OCI-LY1 (cell line): ENCODE results near the gene PPP1R17.

Experiments used
- EZH2 ChIP-seq: fragments of 200-600 bp; sonication (generic), shearing (Covaris generic); IDR thresholded peaks from 2 replicates; pipeline ENCODE4 v1.8.0; 2017; ENCODE audit warnings: borderline replicate concordance, mixed run types, mild to moderate bottlenecking, antibody characterized with exemption, low read length, moderate library complexity, mixed read lengths
- TF ChIP-seq, protein P1 (sequence below): fragments of 200-600 bp; sonication (generic), shearing (Covaris generic); IDR thresholded peaks from 2 replicates; pipeline ENCODE4 v1.5.1; 2017; ENCODE audit warnings: mild to moderate bottlenecking, antibody characterized with exemption, low read length, moderate library complexity, mixed read lengths

DNA sequence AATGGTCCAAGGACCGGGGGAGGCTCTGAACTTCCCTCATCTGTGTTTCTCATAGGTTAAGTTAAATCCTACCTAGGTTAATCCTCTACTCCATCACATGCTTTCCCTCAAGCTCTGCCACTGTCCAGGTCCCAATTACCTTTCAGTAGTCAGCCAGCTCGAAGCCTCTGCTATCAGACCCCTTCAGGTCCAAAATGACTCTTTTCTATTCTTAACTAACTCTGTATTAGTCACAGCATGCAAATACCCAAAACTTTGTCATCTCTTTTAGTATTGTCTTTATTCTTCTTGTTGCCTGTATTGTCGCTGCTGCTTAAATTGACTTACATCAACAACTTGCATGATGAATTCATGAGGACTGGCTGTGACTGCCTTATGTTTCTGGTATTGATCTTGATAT is 15.3 kb downstream of the PPP1R17 start:
- TF ChIP-seq, protein P1, sequence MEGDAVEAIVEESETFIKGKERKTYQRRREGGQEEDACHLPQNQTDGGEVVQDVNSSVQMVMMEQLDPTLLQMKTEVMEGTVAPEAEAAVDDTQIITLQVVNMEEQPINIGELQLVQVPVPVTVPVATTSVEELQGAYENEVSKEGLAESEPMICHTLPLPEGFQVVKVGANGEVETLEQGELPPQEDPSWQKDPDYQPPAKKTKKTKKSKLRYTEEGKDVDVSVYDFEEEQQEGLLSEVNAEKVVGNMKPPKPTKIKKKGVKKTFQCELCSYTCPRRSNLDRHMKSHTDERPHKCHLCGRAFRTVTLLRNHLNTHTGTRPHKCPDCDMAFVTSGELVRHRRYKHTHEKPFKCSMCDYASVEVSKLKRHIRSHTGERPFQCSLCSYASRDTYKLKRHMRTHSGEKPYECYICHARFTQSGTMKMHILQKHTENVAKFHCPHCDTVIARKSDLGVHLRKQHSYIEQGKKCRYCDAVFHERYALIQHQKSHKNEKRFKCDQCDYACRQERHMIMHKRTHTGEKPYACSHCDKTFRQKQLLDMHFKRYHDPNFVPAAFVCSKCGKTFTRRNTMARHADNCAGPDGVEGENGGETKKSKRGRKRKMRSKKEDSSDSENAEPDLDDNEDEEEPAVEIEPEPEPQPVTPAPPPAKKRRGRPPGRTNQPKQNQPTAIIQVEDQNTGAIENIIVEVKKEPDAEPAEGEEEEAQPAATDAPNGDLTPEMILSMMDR, result no peak
- no peak for TF ChIP-seq EZH2
